Smooth muscle cell (in vitro differentiated cells): ENCODE measurements around the gene AGTPBP1. TPM values are rescaled to one million over a fixed set of nuclear protein-coding genes. Genes with fewer than 3 reads are reported as not detected.

Experiments used
- DNase-seq: peaks from one replicate; lab custom pipeline; 2025; ENCODE audit not compliant: unreplicated experiment; lab: John Stamatoyannopoulos, UW
- H2AFZ ChIP-seq: fragments of 200-600 bp; sonication (generic); 2 replicates; pipeline ENCODE4 v1.6.0; 2016; ENCODE audit warnings: antibody characterized with exemption, low read depth, mild to moderate bottlenecking
- H3F3A ChIP-seq: fragments of 200-600 bp; sonication (generic); 2 replicates; pipeline ENCODE4 v1.6.0; 2017; ENCODE audit warnings: antibody characterized with exemption, low read depth
- H3K27ac ChIP-seq: fragments of 200-600 bp; sonication (generic); 2 replicates; pipeline ENCODE4 v1.5.1; 2016; ENCODE audit warnings: low read depth, mild to moderate bottlenecking
- H3K27me3 ChIP-seq: fragments of 200-600 bp; sonication (generic); 2 replicates; pipeline ENCODE4 v1.6.1; 2016; ENCODE audit warnings: low read depth, mild to moderate bottlenecking
- H3K36me3 ChIP-seq: fragments of 200-600 bp; sonication (generic); 2 replicates; pipeline ENCODE4 v1.5.1; 2016; ENCODE audit warnings: low read depth
- H3K4me1 ChIP-seq: fragments of 200-600 bp; sonication (generic); 2 replicates; pipeline ENCODE4 v1.5.1; 2016; ENCODE audit warnings: low read depth
- H3K4me2 ChIP-seq: fragments of 200-600 bp; sonication (generic); 2 replicates; pipeline ENCODE4 v1.6.0; 2016; ENCODE audit warnings: mild to moderate bottlenecking
- H3K4me3 ChIP-seq: fragments of 200-600 bp; sonication (generic); 2 replicates; pipeline ENCODE4 v1.5.1; 2016; ENCODE audit warnings: mild to moderate bottlenecking
- H3K79me2 ChIP-seq: fragments of 200-600 bp; sonication (generic); 2 replicates; pipeline ENCODE4 v1.6.0; 2016; ENCODE audit warnings: low read depth, mild to moderate bottlenecking
- H3K9ac ChIP-seq: fragments of 200-600 bp; sonication (generic); 2 replicates; pipeline ENCODE4 v1.6.0; 2016; ENCODE audit warnings: low read depth
- H3K9me3 ChIP-seq: fragments of 200-600 bp; sonication (generic); replicated peaks from 2 replicates; pipeline ENCODE4 v1.5.1; 2016; ENCODE audit warnings: low read depth
- H4K20me1 ChIP-seq: fragments of 200-600 bp; sonication (generic); 2 replicates; pipeline ENCODE4 v1.6.0; 2016; ENCODE audit warnings: low read depth
- CTCF ChIP-seq: fragments of 200-600 bp; sonication (generic); IDR thresholded peaks from 2 replicates; pipeline ENCODE4 v1.5.1; 2017; ENCODE audit warnings: borderline replicate concordance, mild to moderate bottlenecking, antibody characterized with exemption; ENCODE audit not compliant: insufficient read depth, poor library complexity, severe bottlenecking
- WGBS: methylation state at CpG from one replicate; pipeline ENCODE4 v1.1.7; 2016; ENCODE audit warnings: low lambda C conversion rate; 5-methylcytosine and 5-hydroxymethylcytosine counted together
- polyA plus RNA-seq: library from polyadenylated mRNA; unstranded; fragments of >200 nt; fragmentation: Nextera tagmentation; extraction: Ambion mirVana; gene quantifications from 2 replicates; pipeline ENCODE4 v1.2.1, GENCODE V29; 2016
- total RNA-seq: library from RNA; depleted of rRNA; stranded (reverse); fragments of >200 nt; gene quantifications from 2 replicates; pipeline ENCODE4 v1.2.3, GENCODE V29; 2014

AGTPBP1 gene
- total and polyA plus RNA-seq, 2 experiments from 2014 or later: 4.6 to 7.0 TPM

- H3K4me2 ChIP-seq: peak overlapping the region; percentile 92
Measured at GRCh38 chr9:85743275-85744128, 1.7 kb upstream of the AGTPBP1 start.

GRCh38 chr9:85742597-85742936 is 813 bp upstream of the AGTPBP1 start:
- Histone ChIP-seq H4K20me1 (no peaks in the 10 kb centered on the region), H3K4me2 (peak overlapping the region; percentile 92), H3F3A (peaks cover 8% of the 10 kb centered on the region), H3K27ac (peak overlapping the region; percentile 78), H3K9ac (peak overlapping the region; percentile 84), H3K4me3 (peak overlapping the region; percentile 95), H3K79me2 (peaks cover 20% of the 10 kb centered on the region), H3K36me3 (no peaks in the 10 kb centered on the region), H3K27me3 (no peaks in the 10 kb centered on the region), H3K4me1 (peaks cover 35% of the 10 kb centered on the region), H3K9me3 (no peaks in the 10 kb centered on the region), H2AFZ (peak overlapping the region; percentile 75)
- WGBS: 11% methylated on average over 4 of the region's 4 CpGs
- DNase-seq: no peak
- no peak for TF ChIP-seq CTCF

More at GRCh38 chr9:85743275-85744128, 1.7 kb upstream of the AGTPBP1 start:
- H3K4me1 ChIP-seq: peaks cover 30% of the 10 kb centered on the region
- no peak overlapping the region for H3K9ac ChIP-seq
- H3K27ac ChIP-seq: peak overlapping the region; percentile 78
- no peak for DNase-seq
- H4K20me1 ChIP-seq: no peaks in the 10 kb centered on the region
- H3F3A ChIP-seq: peaks cover 8% of the 10 kb centered on the region
- H3K27me3 ChIP-seq: peaks cover 3% of the 10 kb centered on the region
- no peak overlapping the region for H2AFZ ChIP-seq
- peaks cover 14% of the 10 kb centered on the region for H3K79me2 ChIP-seq
- TF ChIP-seq CTCF: no peak
- no peaks in the 10 kb centered on the region for H3K9me3 ChIP-seq
- 31% methylated on average over 14 of the region's 14 CpGs for WGBS
- peak overlapping the region; percentile 95 for H3K4me3 ChIP-seq
- no peaks in the 10 kb centered on the region for H3K36me3 ChIP-seq

- Histone ChIP-seq H3K36me3 (no peaks in the 10 kb centered on the region), H3K27me3 (no peaks in the 10 kb centered on the region), H3K9ac (peak overlapping the region; percentile 82), H3K9me3 (no peaks in the 10 kb centered on the region), H3K4me2 (peak overlapping the region; percentile 92), H3F3A (peaks cover 8% of the 10 kb centered on the region), H2AFZ (peak overlapping the region; percentile 96), H3K4me1 (peaks cover 35% of the 10 kb centered on the region), H3K4me3 (peak overlapping the region; percentile 95), H3K79me2 (peaks cover 21% of the 10 kb centered on the region), H3K27ac (peak overlapping the region; percentile 41), H4K20me1 (no peaks in the 10 kb centered on the region)
- no peak for DNase-seq
- WGBS: 1% methylated on average over 64 of the region's 75 CpGs
- TF ChIP-seq CTCF: no peak
Measured at GRCh38 chr9:85741095-85741874, 469 bp downstream of the AGTPBP1 start.
